Measurements from ENCODE around the gene DOCK8. TPM values are rescaled to one million over a fixed set of nuclear protein-coding genes. Genes with fewer than 3 reads are reported as not detected.

The DOCK8 gene
- total RNA-seq, 1 donor from 2014 or later = 219 TPM

DNA sequence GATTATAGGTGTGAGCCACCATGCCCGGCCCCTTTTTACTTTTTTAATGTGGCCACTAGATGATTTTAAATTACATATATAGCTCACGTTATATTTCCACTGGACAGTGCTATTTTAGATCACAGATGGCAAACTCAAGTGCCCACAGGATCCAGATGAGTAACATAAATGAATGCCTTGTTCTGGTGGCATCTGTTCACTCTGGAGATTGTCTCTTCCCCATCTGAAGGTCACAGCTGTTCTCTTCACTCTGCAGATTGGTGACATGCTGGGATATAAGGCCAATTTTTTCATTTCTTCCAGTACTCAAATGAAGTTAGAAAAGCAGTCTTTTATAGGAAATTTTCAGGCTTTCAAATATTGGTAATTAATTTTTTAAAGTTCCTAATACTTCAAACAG is 160.1 kb downstream of the DOCK8 start:
- ATAC-seq (ENCODE audit: low read depth) (no peak), DNase-seq (no peak)
- Mint-ChIP-seq H3K36me3 (ENCODE audit: low read depth) (peaks cover 93% of the 10 kb centered on the region), H3K9me3 (no peaks in the 10 kb centered on the region), H3K4me1 (no peaks in the 10 kb centered on the region), H3K4me3 (no peak overlapping the region), H3K27ac (no peak overlapping the region), H3K27me3 (no peaks in the 10 kb centered on the region)
- no peak for TF ChIP-seq CTCF (IDR thresholded peaks at IDR 0.05)
- POLR2A ChIA-PET = no interaction called here
- intact Hi-C loops (cut with micrococcal nuclease) = no loop called here
- CTCF ChIA-PET = no interaction called here

GRCh38 chr9:376115-376514 is 161.4 kb downstream of the DOCK8 start:
- Mint-ChIP-seq H3K9me3 (no peaks in the 10 kb centered on the region), H3K36me3 (ENCODE audit: low read depth) (peaks cover 84% of the 10 kb centered on the region), H3K27ac (no peak overlapping the region), H3K4me3 (no peak overlapping the region), H3K4me1 (no peaks in the 10 kb centered on the region), H3K27me3 (no peaks in the 10 kb centered on the region)
- intact Hi-C loops (cut with micrococcal nuclease) = no loop called here
- no peak for TF ChIP-seq CTCF (IDR thresholded peaks at IDR 0.05)
- ATAC-seq (ENCODE audit: low read depth) (no peak), DNase-seq (no peak)
- ChIA-PET CTCF (no interaction called here), POLR2A (no interaction called here)

- ChIA-PET POLR2A (no interaction called here), CTCF (no interaction called here)
- Mint-ChIP-seq H3K36me3 (ENCODE audit: low read depth) (peaks cover 86% of the 10 kb centered on the region), H3K27me3 (no peaks in the 10 kb centered on the region), H3K27ac (peak overlapping the region; percentile 20), H3K9me3 (no peaks in the 10 kb centered on the region), H3K4me3 (no peak overlapping the region), H3K4me1 (no peaks in the 10 kb centered on the region)
- DNase-seq = no peak
- TF ChIP-seq CTCF (IDR thresholded peaks at IDR 0.05) = no peak
- ATAC-seq (ENCODE audit: low read depth) = no peak
- intact Hi-C loops (cut with micrococcal nuclease) = no loop called here
These were observed 163.6 kb downstream of the DOCK8 start for GRCh38 chr9:378263-378662.

GRCh38 chr9:382383-382782 is 167.7 kb downstream of the DOCK8 start:
- no peak overlapping the region for H3K4me3 Mint-ChIP-seq
- DNase-seq (no peak), ATAC-seq (ENCODE audit: low read depth) (no peak)
- no peak overlapping the region for H3K27ac Mint-ChIP-seq
- POLR2A ChIA-PET = no interaction called here
- H3K27me3 Mint-ChIP-seq = no peaks in the 10 kb centered on the region
- H3K9me3 Mint-ChIP-seq = no peaks in the 10 kb centered on the region
- no peak for TF ChIP-seq CTCF (IDR thresholded peaks at IDR 0.05)
- CTCF ChIA-PET = no interaction called here
- intact Hi-C loops (cut with micrococcal nuclease) = loop anchor here (10.0 kb wide), 2 partner anchors 422 to 622 kb away; no protein-coding TSS in a partner anchor
- no peaks in the 10 kb centered on the region for H3K4me1 Mint-ChIP-seq
- H3K36me3 Mint-ChIP-seq (ENCODE audit: low read depth) = peaks cover 80% of the 10 kb centered on the region

- peaks cover 87% of the 10 kb centered on the region for H3K36me3 Mint-ChIP-seq (ENCODE audit: low read depth)
These were observed 171.2 kb downstream of the DOCK8 start for GRCh38 chr9:385818-386398.

More at GRCh38 chr9:385818-386398, 171.2 kb downstream of the DOCK8 start:
- DNase-seq (no peak), ATAC-seq (ENCODE audit: low read depth) (no peak)
- Mint-ChIP-seq H3K4me1 (no peaks in the 10 kb centered on the region), H3K27me3 (no peaks in the 10 kb centered on the region), H3K27ac (no peak overlapping the region), H3K9me3 (no peaks in the 10 kb centered on the region), H3K4me3 (no peak overlapping the region)
- TF ChIP-seq CTCF (IDR thresholded peaks at IDR 0.05) = no peak
- ChIA-PET POLR2A (no interaction called here), CTCF (no interaction called here)
- intact Hi-C loops (cut with micrococcal nuclease) = loop anchor here (10.0 kb wide), 2 partner anchors 419 to 619 kb away; no protein-coding TSS in a partner anchor

Data from activated B cell treated with CpG ODN at 0.5 μM for 24 hours (primary cell).